Skeletal muscle satellite cell (primary cell): Measurements from ENCODE around the gene MACC1.
"Not testable (repeated sequence)": the region's sequence is repeated elsewhere in the genome, so short reads cannot be mapped to it uniquely, and the experiment has no call there.

ENCODE experiments used
- H3K27me3 ChIP-seq: 2 replicates; pipeline ENCODE4 v1.7.0; 2013; ENCODE audit warnings: low read length; ENCODE audit not compliant: control insufficient read depth, insufficient read depth
- H3K36me3 ChIP-seq: 2 replicates; pipeline ENCODE4 v1.7.0; 2013; ENCODE audit warnings: mild to moderate bottlenecking, control low read depth, low read length; ENCODE audit not compliant: insufficient read depth
- H3K4me1 ChIP-seq: 2 replicates; pipeline ENCODE4 v1.7.0; 2013; ENCODE audit warnings: low read length; ENCODE audit not compliant: control insufficient read depth, insufficient read depth
- H3K4me2 ChIP-seq: 2 replicates; pipeline ENCODE4 v1.7.0; 2013; ENCODE audit warnings: mild to moderate bottlenecking, low read length
- H3K4me3 ChIP-seq: 2 replicates; pipeline ENCODE4 v1.7.0; 2013; ENCODE audit warnings: low read length
- H3K9ac ChIP-seq: 2 replicates; pipeline ENCODE4 v1.7.0; 2013; ENCODE audit warnings: mild to moderate bottlenecking, low read depth, low read length, moderate library complexity
- H3K9me3 ChIP-seq: replicated peaks from 2 replicates; pipeline ENCODE4 v1.7.0; 2013; ENCODE audit warnings: mild to moderate bottlenecking, control low read depth, low read length

Gene MACC1

GRCh38 chr7:20188567-20188966, 28.6 kb downstream of the MACC1 start:
- no peaks in the 10 kb centered on the region for H3K4me1 ChIP-seq
- no peaks in the 10 kb centered on the region for H3K9me3 ChIP-seq
- no peaks in the 10 kb centered on the region for H3K36me3 ChIP-seq
- no peak overlapping the region for H3K4me3 ChIP-seq
- no peaks in the 10 kb centered on the region for H3K27me3 ChIP-seq
- no peak overlapping the region for H3K4me2 ChIP-seq
- H3K9ac ChIP-seq: no peak overlapping the region

GRCh38 chr7:20187850-20188249, 29.3 kb downstream of the MACC1 start:
- H3K36me3 ChIP-seq, H3K9me3 ChIP-seq, H3K27me3 ChIP-seq, H3K4me3 ChIP-seq, H3K4me1 ChIP-seq, H3K4me2 ChIP-seq, H3K9ac ChIP-seq: not testable (repeated sequence)

- no peaks in the 10 kb centered on the region for H3K9me3 ChIP-seq
- H3K9ac ChIP-seq: no peak overlapping the region
- no peak overlapping the region for H3K4me2 ChIP-seq
- no peaks in the 10 kb centered on the region for H3K27me3 ChIP-seq
- no peak overlapping the region for H3K4me3 ChIP-seq
- no peaks in the 10 kb centered on the region for H3K36me3 ChIP-seq
- H3K4me1 ChIP-seq: no peaks in the 10 kb centered on the region
Measured at GRCh38 chr7:20185988-20186387, 31.2 kb downstream of the MACC1 start.

- no peaks in the 10 kb centered on the region for H3K9me3 ChIP-seq
- no peak overlapping the region for H3K4me3 ChIP-seq
- H3K4me2 ChIP-seq: no peak overlapping the region
- no peaks in the 10 kb centered on the region for H3K4me1 ChIP-seq
- H3K27me3 ChIP-seq: no peaks in the 10 kb centered on the region
- H3K9ac ChIP-seq: no peak overlapping the region
- H3K36me3 ChIP-seq: no peaks in the 10 kb centered on the region
Measured at GRCh38 chr7:20183086-20183485, 34.1 kb downstream of the MACC1 start.

- Histone ChIP-seq H3K9me3 (no peaks in the 10 kb centered on the region), H3K4me3 (no peak overlapping the region), H3K9ac (no peak overlapping the region), H3K36me3 (no peaks in the 10 kb centered on the region), H3K27me3 (no peaks in the 10 kb centered on the region), H3K4me1 (no peaks in the 10 kb centered on the region), H3K4me2 (no peak overlapping the region)
Measured at GRCh38 chr7:20176578-20177242, 40.5 kb downstream of the MACC1 start.

GRCh38 chr7:20173828-20174227, 43.4 kb downstream of the MACC1 start:
- Histone ChIP-seq H3K4me2 (no peak overlapping the region), H3K9ac (no peak overlapping the region), H3K27me3 (no peaks in the 10 kb centered on the region), H3K4me3 (no peak overlapping the region), H3K9me3 (no peaks in the 10 kb centered on the region), H3K4me1 (no peaks in the 10 kb centered on the region), H3K36me3 (no peaks in the 10 kb centered on the region)

GRCh38 chr7:20172736-20173334, 44.3 kb downstream of the MACC1 start:
- no peaks in the 10 kb centered on the region for H3K9me3 ChIP-seq
- no peak overlapping the region for H3K4me2 ChIP-seq
- no peak overlapping the region for H3K9ac ChIP-seq
- no peaks in the 10 kb centered on the region for H3K27me3 ChIP-seq
- H3K4me3 ChIP-seq: no peak overlapping the region
- no peaks in the 10 kb centered on the region for H3K36me3 ChIP-seq
- H3K4me1 ChIP-seq: no peaks in the 10 kb centered on the region

- Histone ChIP-seq H3K27me3 (no peaks in the 10 kb centered on the region), H3K9me3 (no peaks in the 10 kb centered on the region), H3K9ac (no peak overlapping the region), H3K36me3 (no peaks in the 10 kb centered on the region), H3K4me1 (no peaks in the 10 kb centered on the region), H3K4me3 (no peak overlapping the region), H3K4me2 (no peak overlapping the region)
Measured at GRCh38 chr7:20170633-20171032, 46.6 kb downstream of the MACC1 start.

GRCh38 chr7:20165146-20165510, 52.1 kb downstream of the MACC1 start:
- no peaks in the 10 kb centered on the region for H3K27me3 ChIP-seq
- no peak overlapping the region for H3K9ac ChIP-seq
- no peak overlapping the region for H3K4me2 ChIP-seq
- no peaks in the 10 kb centered on the region for H3K4me1 ChIP-seq
- H3K36me3 ChIP-seq: no peaks in the 10 kb centered on the region
- no peak overlapping the region for H3K4me3 ChIP-seq
- no peaks in the 10 kb centered on the region for H3K9me3 ChIP-seq

GRCh38 chr7:20164425-20165145, 52.6 kb downstream of the MACC1 start:
- no peaks in the 10 kb centered on the region for H3K36me3 ChIP-seq
- H3K4me2 ChIP-seq: peak overlapping the region; percentile 32
- no peaks in the 10 kb centered on the region for H3K27me3 ChIP-seq
- no peaks in the 10 kb centered on the region for H3K9me3 ChIP-seq
- no peaks in the 10 kb centered on the region for H3K4me1 ChIP-seq
- no peak overlapping the region for H3K9ac ChIP-seq
- H3K4me3 ChIP-seq: no peak overlapping the region

GRCh38 chr7:20162665-20163064, 54.5 kb downstream of the MACC1 start:
- H3K27me3 ChIP-seq: no peaks in the 10 kb centered on the region
- no peaks in the 10 kb centered on the region for H3K36me3 ChIP-seq
- no peaks in the 10 kb centered on the region for H3K4me1 ChIP-seq
- H3K9me3 ChIP-seq: no peaks in the 10 kb centered on the region
- no peak overlapping the region for H3K4me3 ChIP-seq
- no peak overlapping the region for H3K4me2 ChIP-seq
- no peak overlapping the region for H3K9ac ChIP-seq
